Activated T-cell treated with anti-CD3 and anti-CD28 coated beads, Interleukin-2, amount 50 U/mL, for 72 hours (primary cell): ENCODE measurements around the gene ERC1. TPM values are rescaled to one million over a fixed set of nuclear protein-coding genes. Genes with fewer than 3 reads are reported as not detected.
"Not testable (repeated sequence)": the region's sequence is repeated elsewhere in the genome, so short reads cannot be mapped to it uniquely, and the experiment has no call there.

Experiments used
- ATAC-seq, 2 donors: fragments of 150-1000 bp; cut with Tn5 transposase; replicated peaks in 1 of 2; 2 replicates each; pipeline ENCODE4 v1.10.0; 2021; ENCODE audit warnings: moderate library complexity in 2 of 2, mild to moderate bottlenecking in 1 of 2
- DNase-seq, 2 donors: peaks; one replicate each; pipeline ENCODE4 v3.0.0; 2021 to 2022; ENCODE audit warnings: mixed read lengths in 1 of 2
- H3K27ac Mint-ChIP-seq: one replicate; pipeline ENCODE4 v1.8.0; 2022; ENCODE audit warnings: mild to moderate bottlenecking, moderate library complexity, mixed read lengths
- H3K27me3 Mint-ChIP-seq: one replicate; pipeline ENCODE4 v1.8.0; 2022; ENCODE audit warnings: low read depth, mixed read lengths
- H3K36me3 Mint-ChIP-seq, 2 donors: one replicate each; pipeline ENCODE4 v1.8.0; 2022; ENCODE audit warnings: mixed read lengths in 2 of 2, mild to moderate bottlenecking in 1 of 2; ENCODE audit not compliant: insufficient read depth in 2 of 2
- H3K4me1 Mint-ChIP-seq: one replicate; pipeline ENCODE4 v1.8.0; 2022; ENCODE audit warnings: low read depth, mixed read lengths
- H3K4me3 Mint-ChIP-seq, 2 donors: one replicate each; pipeline ENCODE4 v1.8.0; 2022; ENCODE audit warnings: mild to moderate bottlenecking in 2 of 2, mixed read lengths in 2 of 2, moderate library complexity in 2 of 2
- H3K9me3 Mint-ChIP-seq, 2 donors: one replicate each; pipeline ENCODE4 v1.8.0; 2022; ENCODE audit warnings: mixed read lengths in 2 of 2
- total RNA-seq, 2 donors: library from RNA; stranded (reverse); gene quantifications; one replicate each; pipeline ENCODE4 v1.2.3, GENCODE V29; 2022

ERC1 gene
- total RNA-seq, 2 donors from 2014 or later, result 27.5 to 28.9 TPM

DNA sequence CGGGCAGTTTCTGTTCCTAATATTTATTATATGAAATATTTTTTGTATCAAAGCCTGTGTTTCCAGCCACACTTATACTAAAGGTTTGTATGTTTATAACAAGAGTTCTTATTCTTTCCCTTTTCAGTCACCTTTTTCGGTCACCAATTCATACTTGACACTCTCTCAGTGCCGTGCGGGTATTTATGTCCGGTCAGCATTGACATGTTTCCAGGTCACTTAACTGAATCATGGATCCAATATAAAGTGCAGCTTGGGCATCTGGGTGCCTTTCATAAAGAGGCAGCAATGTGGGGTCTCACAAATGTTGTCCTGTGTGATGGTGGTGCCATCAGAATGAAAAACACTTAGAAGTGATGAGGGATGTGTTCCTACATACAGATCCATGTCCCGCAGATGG, 141.3 kb downstream of the ERC1 start:
- no peak overlapping the region for H3K27ac Mint-ChIP-seq
- no peak overlapping the region for H3K4me3 Mint-ChIP-seq
- no peaks in the 10 kb centered on the region for H3K9me3 Mint-ChIP-seq
- peaks cover 20% of the 10 kb centered on the region for H3K4me1 Mint-ChIP-seq
- ATAC-seq, result no peak
- H3K27me3 Mint-ChIP-seq, result no peaks in the 10 kb centered on the region
- no peak for DNase-seq
- H3K36me3 Mint-ChIP-seq, result no peaks in the 10 kb centered on the region

DNA sequence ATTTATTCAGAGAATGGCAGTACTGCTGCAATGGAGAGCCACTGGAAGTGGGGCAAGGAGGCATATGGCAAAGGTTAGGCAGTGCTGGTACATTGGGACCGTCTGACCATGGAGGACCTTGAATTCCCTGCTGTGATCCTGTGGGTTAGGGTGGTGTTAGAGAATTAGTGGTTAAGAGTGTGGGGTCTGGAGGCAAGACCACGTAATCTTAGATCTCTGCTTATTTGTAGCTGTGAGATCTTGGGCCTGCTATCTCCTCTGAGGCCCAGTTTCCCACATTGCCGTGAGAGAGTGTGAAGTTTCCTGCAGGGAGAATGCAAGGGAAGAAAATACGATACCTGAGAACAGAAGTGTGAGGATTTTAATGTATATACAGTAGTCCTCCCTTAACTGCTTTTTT, 147.7 kb downstream of the ERC1 start:
- no peak for DNase-seq
- Mint-ChIP-seq H3K4me3 (no peak overlapping the region), H3K27me3 (no peaks in the 10 kb centered on the region), H3K36me3 (no peaks in the 10 kb centered on the region), H3K4me1 (no peaks in the 10 kb centered on the region), H3K9me3 (no peaks in the 10 kb centered on the region), H3K27ac (no peak overlapping the region)
- no peak for ATAC-seq

DNA sequence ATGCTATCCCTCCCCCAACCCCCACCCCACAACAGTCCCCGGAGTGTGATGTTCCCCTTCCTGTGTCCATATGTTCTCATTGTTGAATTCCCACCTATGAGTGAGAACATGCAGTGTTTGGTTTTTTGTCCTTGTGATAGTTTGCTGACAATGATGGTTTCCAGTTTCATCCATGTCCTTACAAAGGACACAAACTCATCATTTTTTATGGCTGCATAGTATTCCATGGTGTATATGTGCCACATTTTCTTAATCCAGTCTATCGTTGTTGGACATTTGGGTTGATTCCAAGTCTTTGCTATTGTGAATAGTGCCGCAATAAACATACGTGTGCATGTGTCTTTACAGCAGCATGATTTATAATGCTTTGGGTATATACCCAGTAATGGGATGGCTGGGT, 155.7 kb downstream of the ERC1 start:
- DNase-seq, H3K27me3 Mint-ChIP-seq, H3K4me3 Mint-ChIP-seq, H3K27ac Mint-ChIP-seq, H3K4me1 Mint-ChIP-seq, ATAC-seq, H3K9me3 Mint-ChIP-seq: not testable (repeated sequence)
- H3K36me3 Mint-ChIP-seq, result peaks cover 2 to 16% of the 10 kb centered on the region in 2 donors

DNA sequence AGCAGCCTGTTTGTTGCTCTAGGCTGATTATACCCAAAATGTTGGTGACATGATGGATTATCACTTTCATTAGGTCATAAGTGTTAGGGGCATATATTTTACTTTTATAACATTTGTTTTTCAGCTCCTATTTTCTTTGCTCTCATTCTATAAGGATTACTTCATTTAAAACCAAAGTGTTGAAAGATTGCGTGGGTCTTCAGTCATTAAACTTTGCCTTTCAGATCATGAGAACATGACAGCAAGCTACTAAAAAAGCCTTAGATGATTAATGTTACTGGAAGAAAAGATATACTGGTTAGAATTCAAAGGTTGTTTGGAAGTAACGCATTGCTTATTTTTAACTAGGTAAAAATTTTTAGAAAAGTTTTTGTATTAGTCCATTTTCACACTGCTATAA, 156.8 kb downstream of the ERC1 start:
- H3K9me3 Mint-ChIP-seq, result no peaks in the 10 kb centered on the region
- peaks cover 5% of the 10 kb centered on the region for H3K4me1 Mint-ChIP-seq
- no peak overlapping the region for H3K4me3 Mint-ChIP-seq
- no peaks in the 10 kb centered on the region for H3K27me3 Mint-ChIP-seq
- DNase-seq (no peak), ATAC-seq (no peak)
- peaks cover 2 to 16% of the 10 kb centered on the region in 2 donors for H3K36me3 Mint-ChIP-seq
- H3K27ac Mint-ChIP-seq, result no peak overlapping the region

DNA sequence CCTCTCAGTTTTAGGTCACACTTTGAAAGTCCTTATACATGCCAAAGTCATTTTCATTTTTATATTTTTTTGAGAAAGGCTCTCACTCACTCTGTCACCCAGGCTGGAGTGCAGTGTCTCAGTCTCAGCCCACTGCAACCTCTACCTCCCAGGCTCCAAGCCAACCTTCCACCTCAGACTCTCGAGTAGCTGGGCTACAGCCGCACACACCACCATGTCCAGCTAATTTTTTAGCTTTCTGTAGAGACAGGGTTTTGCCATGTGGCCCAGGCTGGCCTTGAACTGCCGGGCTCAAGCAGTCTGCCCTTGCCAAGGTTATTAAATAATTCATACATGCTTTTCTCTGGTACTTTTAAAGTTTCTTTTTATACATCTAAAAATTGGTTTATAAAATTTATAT, 166.0 kb downstream of the ERC1 start:
- Mint-ChIP-seq H3K4me1 (peaks cover 5% of the 10 kb centered on the region), H3K27ac (no peak overlapping the region), H3K4me3 (no peak overlapping the region), H3K9me3 (no peaks in the 10 kb centered on the region), H3K27me3 (no peaks in the 10 kb centered on the region), H3K36me3 (no peaks in the 10 kb centered on the region)
- no peak for ATAC-seq
- DNase-seq, result no peak

DNA sequence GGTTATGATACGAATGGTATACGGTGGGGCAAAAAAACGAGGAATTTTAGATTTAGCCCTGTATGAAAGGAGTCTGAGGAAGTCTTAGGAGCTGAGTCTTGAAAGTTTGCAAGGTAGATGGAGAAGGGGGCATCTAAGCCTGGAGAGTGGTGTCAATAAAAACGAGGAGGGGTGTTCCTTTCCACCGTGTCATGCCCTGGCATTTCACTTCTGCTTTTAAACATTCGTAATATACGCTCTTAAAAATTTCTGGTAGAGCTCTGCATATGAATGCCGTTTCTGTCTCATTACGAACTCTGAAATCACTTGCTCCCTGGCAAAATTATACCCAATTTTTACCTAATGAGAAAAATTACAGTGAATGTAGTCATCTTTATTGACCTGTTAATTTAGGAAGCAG, 170.2 kb downstream of the ERC1 start:
- Mint-ChIP-seq H3K4me1 (no peaks in the 10 kb centered on the region), H3K27me3 (no peaks in the 10 kb centered on the region), H3K27ac (no peak overlapping the region), H3K36me3 (no peaks in the 10 kb centered on the region), H3K9me3 (no peaks in the 10 kb centered on the region), H3K4me3 (no peak overlapping the region)
- DNase-seq, result no peak
- ATAC-seq, result no peak

DNA sequence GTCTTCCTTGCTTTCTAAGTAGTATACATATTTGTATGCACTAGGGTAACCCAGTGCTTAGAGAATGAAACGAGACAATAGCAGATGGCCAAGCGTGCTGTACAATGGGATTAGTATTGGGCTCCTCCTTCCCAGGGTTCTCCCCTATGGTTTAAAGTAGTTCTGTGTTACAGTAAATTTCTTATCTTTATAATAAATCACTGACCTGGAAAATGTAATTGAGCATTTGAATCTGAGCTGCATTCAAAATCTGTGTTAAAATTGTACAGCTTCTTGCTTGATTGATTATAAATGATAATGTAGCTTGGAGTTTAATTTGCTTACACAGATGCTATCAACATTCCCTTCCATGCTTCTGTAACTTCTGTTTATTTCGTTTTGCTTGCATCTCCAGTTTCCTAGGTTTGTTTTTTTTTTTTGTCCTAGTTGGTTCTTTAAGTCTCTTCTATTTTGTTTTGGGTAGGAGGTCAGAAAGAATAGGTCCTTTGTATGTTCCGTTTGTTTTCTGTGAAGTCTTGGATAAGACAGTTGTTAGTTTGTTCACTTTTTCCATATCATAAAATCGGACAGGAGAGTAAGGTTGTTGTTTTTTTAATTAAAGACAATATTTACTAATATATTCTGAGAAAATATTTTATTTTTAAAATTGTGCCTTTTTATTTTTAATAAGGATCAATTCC, 171.2 kb downstream of the ERC1 start:
- no peaks in the 10 kb centered on the region for H3K27me3 Mint-ChIP-seq
- H3K9me3 Mint-ChIP-seq, result no peaks in the 10 kb centered on the region
- H3K36me3 Mint-ChIP-seq, result no peaks in the 10 kb centered on the region
- no peaks in the 10 kb centered on the region for H3K4me1 Mint-ChIP-seq
- no peak overlapping the region for H3K27ac Mint-ChIP-seq
- DNase-seq (no peak), ATAC-seq (no peak)
- no peak overlapping the region for H3K4me3 Mint-ChIP-seq

DNA sequence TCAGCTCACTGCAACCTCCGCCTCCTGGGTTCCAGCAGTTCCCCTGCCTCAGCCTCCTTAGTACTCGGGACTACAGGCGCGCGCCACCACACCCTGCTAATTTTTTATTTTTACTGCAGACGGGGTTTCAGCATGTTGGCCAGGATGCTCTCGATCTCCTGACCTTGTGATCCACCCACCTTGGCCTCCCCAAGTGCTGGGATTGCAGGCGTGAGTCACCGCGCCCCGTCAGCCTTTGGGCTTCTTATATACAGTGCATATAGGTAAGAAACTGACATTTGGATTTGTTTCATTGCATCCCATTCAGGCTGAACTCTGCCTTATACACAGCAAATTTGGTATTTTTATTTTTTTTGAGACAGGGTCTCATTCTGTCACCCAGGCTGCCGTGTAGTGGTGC, 176.8 kb downstream of the ERC1 start:
- Mint-ChIP-seq H3K27ac (no peak overlapping the region), H3K4me3 (no peak overlapping the region), H3K4me1 (no peaks in the 10 kb centered on the region), H3K9me3 (no peaks in the 10 kb centered on the region), H3K36me3 (no peaks in the 10 kb centered on the region), H3K27me3 (no peaks in the 10 kb centered on the region)
- DNase-seq (no peak), ATAC-seq (no peak)

DNA sequence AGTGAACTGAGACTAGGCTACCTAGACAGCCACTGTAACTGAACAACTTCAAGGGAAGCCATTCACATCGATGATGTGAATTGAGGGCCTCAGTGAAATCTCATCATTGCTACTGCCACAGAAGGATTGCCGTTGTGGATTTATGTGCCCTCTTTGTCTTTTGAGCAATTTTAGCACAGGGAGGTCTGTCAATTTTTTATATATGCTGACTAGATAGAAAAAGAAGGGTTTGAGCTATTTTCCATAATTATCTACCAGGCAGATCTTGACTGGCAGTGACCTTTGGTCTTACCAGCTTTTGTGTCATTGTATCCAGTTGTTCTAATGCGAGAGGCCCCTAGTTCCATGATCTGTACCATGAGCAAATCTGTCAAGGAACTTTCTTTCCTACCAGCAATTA, 179.4 kb downstream of the ERC1 start:
- H3K27me3 Mint-ChIP-seq, result no peaks in the 10 kb centered on the region
- H3K9me3 Mint-ChIP-seq, result no peaks in the 10 kb centered on the region
- ATAC-seq, result no peak
- no peak for DNase-seq
- no peaks in the 10 kb centered on the region for H3K4me1 Mint-ChIP-seq
- H3K4me3 Mint-ChIP-seq, result no peak overlapping the region
- H3K27ac Mint-ChIP-seq, result no peak overlapping the region
- H3K36me3 Mint-ChIP-seq, result no peaks in the 10 kb centered on the region

DNA sequence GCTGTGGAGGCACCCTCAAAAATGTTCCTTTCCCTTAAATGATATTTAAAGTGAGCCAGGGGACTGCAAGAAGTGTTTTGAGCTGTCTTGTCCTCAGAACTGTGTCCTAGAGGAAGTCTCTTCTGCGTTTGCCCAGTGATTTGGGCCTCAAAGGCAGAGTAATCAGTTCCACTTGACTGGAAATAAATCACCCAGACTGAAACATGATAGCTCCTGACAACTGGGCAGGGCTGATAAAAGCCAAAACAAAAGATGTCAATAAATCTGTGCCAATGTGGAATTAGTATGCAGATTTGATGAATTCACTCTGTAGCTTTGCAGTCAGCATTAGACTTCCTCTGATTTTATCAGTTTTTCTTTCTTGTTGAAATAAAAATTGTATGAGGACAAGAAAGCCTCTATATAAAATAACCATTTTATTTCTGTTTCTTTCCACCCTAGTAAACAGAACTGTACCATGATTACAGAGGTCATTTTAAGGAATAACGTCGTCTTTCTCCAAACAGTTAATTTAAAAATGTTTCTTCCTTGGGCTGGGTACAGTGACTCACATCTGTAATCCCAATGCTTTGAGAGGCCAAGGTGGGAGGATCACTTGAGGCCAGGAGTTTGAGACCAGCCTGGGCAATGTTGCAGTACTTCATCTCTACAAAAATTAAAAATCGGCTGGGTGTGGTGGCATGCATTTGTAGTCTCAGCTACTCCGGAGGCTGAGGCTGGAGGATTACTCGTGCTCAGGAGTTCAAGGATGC, 180.8 kb downstream of the ERC1 start:
- H3K27me3 Mint-ChIP-seq, result no peaks in the 10 kb centered on the region
- H3K27ac Mint-ChIP-seq, result no peak overlapping the region
- no peaks in the 10 kb centered on the region for H3K4me1 Mint-ChIP-seq
- ATAC-seq, result no peak
- DNase-seq, result no peak
- H3K9me3 Mint-ChIP-seq, result no peaks in the 10 kb centered on the region
- H3K4me3 Mint-ChIP-seq, result no peak overlapping the region
- peaks cover 0 to 3% of the 10 kb centered on the region in 2 donors for H3K36me3 Mint-ChIP-seq

DNA sequence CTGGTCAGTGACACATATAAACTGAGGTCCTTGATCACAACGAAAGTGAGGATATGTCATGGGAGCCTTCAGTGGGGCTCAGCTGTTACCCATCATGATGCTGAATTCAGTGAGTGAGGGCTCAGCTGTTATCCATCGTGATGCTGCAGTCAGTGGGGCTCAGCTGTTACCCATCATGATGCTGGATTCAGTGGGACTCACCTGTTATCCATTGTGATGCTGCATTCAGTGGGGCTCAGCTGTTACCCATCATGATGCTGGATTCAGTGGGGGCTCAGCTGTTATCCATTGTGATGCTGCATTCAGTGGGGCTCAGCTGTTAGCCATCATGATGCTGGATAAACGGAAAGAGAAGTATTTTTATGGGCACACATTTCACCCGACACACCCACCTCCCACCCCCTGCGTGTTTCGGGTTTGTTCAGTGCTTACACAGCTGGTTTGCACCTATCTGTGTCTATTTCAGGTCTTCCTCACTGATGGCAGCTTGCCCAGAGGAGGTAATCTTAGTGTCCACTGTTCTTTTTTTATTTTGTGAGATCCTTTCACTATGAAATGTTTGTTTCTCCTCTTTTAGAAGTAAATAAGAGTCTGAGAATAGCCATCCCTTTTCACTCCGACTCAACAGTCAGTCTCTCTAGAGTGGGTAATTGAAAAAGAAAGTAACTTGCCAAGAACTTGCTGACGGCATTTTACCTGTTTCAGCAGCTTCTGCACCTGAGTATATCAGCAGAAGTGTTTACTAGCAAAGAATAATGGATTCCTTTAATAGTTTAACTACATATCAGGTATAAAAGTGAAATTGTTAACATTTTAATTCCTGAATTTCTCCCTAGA, 183.0 kb downstream of the ERC1 start:
- H3K4me1 Mint-ChIP-seq, result no peaks in the 10 kb centered on the region
- H3K4me3 Mint-ChIP-seq, result peak overlapping the region in 1 of 2 donors; percentile 46
- H3K36me3 Mint-ChIP-seq, result peaks cover 0 to 3% of the 10 kb centered on the region in 2 donors
- DNase-seq, result no peak
- no peak overlapping the region for H3K27ac Mint-ChIP-seq
- H3K27me3 Mint-ChIP-seq, result no peaks in the 10 kb centered on the region
- no peaks in the 10 kb centered on the region for H3K9me3 Mint-ChIP-seq
- no peak for ATAC-seq

DNA sequence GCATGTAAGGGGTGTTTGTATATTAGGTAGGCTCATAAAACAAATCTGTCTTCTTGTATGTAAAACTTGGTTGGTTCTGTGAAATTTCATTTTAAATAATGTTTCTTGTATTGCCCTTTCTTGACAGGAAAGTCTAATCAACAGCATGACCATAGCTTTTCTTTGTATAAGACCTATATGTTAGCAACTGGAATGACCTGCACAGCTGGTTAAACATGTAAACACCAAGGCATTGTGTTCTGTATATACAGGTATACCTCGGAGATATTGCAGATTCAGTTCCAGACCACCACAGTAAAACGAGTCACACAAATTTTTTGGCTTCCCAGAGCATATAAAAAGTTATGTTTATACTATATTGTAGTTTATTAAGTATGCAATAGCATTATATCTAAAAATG, 183.6 kb downstream of the ERC1 start:
- Mint-ChIP-seq H3K27ac (no peak overlapping the region), H3K27me3 (no peaks in the 10 kb centered on the region), H3K4me1 (no peaks in the 10 kb centered on the region), H3K9me3 (no peaks in the 10 kb centered on the region), H3K36me3 (peaks cover 0 to 3% of the 10 kb centered on the region in 2 donors), H3K4me3 (no peak overlapping the region)
- DNase-seq (no peak), ATAC-seq (no peak)

DNA sequence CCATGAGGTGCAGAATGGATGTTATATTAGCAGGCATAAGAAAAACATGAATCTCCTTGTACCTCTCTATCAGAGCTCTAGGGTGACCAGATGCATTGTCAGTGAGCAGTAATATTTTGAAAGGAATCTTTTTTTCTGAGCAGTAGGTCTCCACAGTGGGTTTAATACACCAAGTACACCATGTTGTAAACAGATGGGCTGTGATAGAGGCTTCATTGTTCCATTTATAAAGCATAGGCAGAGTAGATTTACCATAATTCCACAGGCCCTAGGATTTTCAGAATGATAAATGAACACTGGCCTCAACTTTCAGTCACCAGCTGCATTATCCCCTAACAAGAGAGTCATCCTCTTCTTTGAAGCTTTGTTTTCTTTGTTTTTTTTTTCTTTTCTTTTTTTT, 185.2 kb downstream of the ERC1 start:
- peaks cover 0 to 3% of the 10 kb centered on the region in 2 donors for H3K36me3 Mint-ChIP-seq
- DNase-seq, result no peak
- no peaks in the 10 kb centered on the region for H3K4me1 Mint-ChIP-seq
- H3K9me3 Mint-ChIP-seq, result no peaks in the 10 kb centered on the region
- peak overlapping the region; percentile 19 for H3K27ac Mint-ChIP-seq
- no peaks in the 10 kb centered on the region for H3K27me3 Mint-ChIP-seq
- H3K4me3 Mint-ChIP-seq, result no peak overlapping the region
- no peak for ATAC-seq
